ENCODE results near the gene CLRN1.

GRCh38 chr3:150901793-150902192 lies 70.7 kb downstream of the CLRN1 start:
- TF ChIP-seq, protein P1, sequence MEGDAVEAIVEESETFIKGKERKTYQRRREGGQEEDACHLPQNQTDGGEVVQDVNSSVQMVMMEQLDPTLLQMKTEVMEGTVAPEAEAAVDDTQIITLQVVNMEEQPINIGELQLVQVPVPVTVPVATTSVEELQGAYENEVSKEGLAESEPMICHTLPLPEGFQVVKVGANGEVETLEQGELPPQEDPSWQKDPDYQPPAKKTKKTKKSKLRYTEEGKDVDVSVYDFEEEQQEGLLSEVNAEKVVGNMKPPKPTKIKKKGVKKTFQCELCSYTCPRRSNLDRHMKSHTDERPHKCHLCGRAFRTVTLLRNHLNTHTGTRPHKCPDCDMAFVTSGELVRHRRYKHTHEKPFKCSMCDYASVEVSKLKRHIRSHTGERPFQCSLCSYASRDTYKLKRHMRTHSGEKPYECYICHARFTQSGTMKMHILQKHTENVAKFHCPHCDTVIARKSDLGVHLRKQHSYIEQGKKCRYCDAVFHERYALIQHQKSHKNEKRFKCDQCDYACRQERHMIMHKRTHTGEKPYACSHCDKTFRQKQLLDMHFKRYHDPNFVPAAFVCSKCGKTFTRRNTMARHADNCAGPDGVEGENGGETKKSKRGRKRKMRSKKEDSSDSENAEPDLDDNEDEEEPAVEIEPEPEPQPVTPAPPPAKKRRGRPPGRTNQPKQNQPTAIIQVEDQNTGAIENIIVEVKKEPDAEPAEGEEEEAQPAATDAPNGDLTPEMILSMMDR (IDR thresholded peaks at IDR 0.05; ENCODE audit: low read depth, low read length, missing input control): no peak
- TF ChIP-seq NR2F2 (IDR thresholded peaks at IDR 0.05) (no peak), HNF4G (IDR thresholded peaks at IDR 0.05) (no peak), JUND (IDR thresholded peaks at IDR 0.05) (no peak), MAX (IDR thresholded peaks at IDR 0.05) (no peak), TAF1 (conservative IDR thresholded peaks at IDR 0.05) (no peak), ZBTB33 (IDR thresholded peaks at IDR 0.05) (no peak), RAD21 (IDR thresholded peaks at IDR 0.05) (no peak)
- TF ChIP-seq, protein P2, sequence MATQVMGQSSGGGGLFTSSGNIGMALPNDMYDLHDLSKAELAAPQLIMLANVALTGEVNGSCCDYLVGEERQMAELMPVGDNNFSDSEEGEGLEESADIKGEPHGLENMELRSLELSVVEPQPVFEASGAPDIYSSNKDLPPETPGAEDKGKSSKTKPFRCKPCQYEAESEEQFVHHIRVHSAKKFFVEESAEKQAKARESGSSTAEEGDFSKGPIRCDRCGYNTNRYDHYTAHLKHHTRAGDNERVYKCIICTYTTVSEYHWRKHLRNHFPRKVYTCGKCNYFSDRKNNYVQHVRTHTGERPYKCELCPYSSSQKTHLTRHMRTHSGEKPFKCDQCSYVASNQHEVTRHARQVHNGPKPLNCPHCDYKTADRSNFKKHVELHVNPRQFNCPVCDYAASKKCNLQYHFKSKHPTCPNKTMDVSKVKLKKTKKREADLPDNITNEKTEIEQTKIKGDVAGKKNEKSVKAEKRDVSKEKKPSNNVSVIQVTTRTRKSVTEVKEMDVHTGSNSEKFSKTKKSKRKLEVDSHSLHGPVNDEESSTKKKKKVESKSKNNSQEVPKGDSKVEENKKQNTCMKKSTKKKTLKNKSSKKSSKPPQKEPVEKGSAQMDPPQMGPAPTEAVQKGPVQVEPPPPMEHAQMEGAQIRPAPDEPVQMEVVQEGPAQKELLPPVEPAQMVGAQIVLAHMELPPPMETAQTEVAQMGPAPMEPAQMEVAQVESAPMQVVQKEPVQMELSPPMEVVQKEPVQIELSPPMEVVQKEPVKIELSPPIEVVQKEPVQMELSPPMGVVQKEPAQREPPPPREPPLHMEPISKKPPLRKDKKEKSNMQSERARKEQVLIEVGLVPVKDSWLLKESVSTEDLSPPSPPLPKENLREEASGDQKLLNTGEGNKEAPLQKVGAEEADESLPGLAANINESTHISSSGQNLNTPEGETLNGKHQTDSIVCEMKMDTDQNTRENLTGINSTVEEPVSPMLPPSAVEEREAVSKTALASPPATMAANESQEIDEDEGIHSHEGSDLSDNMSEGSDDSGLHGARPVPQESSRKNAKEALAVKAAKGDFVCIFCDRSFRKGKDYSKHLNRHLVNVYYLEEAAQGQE (IDR thresholded peaks at IDR 0.05): no peak
